CD14-positive monocyte (primary cell): ENCODE measurements around the gene CBY1. TPM values are rescaled to one million over a fixed set of nuclear protein-coding genes. Genes with fewer than 3 reads are reported as not detected.

ENCODE experiments used
- DNase-seq, 3 donors: peaks; one replicate each; pipeline ENCODE4 v3.0.0-alpha.2; 2011 to 2022
- H2AFZ ChIP-seq: 2 replicates; pipeline ENCODE4 v1.6.0; 2012; ENCODE audit warnings: mild to moderate bottlenecking, low read depth, low read length, inconsistent platforms; ENCODE audit not compliant: insufficient read depth, poor library complexity, severe bottlenecking
- H3K27ac ChIP-seq, 2 donors: 1 replicate in 1 of 2; 2 replicates in 1 of 2; pipeline ENCODE4 v1.5.1; 2012 to 2013; ENCODE audit warnings: low read length in 2 of 2, control low read depth in 1 of 2, inconsistent platforms in 1 of 2, low read depth in 1 of 2, mild to moderate bottlenecking in 1 of 2
- H3K27me3 ChIP-seq, 2 donors: one replicate each; pipeline versions ENCODE4 v1.6.0 to v1.6.1; 2011 to 2013; ENCODE audit warnings: low read length in 2 of 2; ENCODE audit not compliant: control insufficient read depth in 2 of 2, insufficient read depth in 2 of 2
- H3K36me3 ChIP-seq, 2 donors: replicated peaks in 1 of 2; 1 replicate in 1 of 2; 2 replicates in 1 of 2; pipeline versions ENCODE4 v1.5.1 to v1.6.1; 2012 to 2013; ENCODE audit warnings: low read length in 2 of 2, control low read depth in 1 of 2, inconsistent platforms in 1 of 2, mild to moderate bottlenecking in 1 of 2; ENCODE audit not compliant: insufficient read depth in 2 of 2, control insufficient read depth in 1 of 2
- H3K4me1 ChIP-seq, 2 donors: 1 replicate in 1 of 2; 2 replicates in 1 of 2; pipeline versions ENCODE4 v1.5.1 to v1.6.1; 2012 to 2013; ENCODE audit warnings: low read length in 2 of 2, control low read depth in 1 of 2, inconsistent platforms in 1 of 2, mild to moderate bottlenecking in 1 of 2, moderate library complexity in 1 of 2; ENCODE audit not compliant: insufficient read depth in 2 of 2, control insufficient read depth in 1 of 2
- H3K4me2 ChIP-seq: replicated peaks from 2 replicates; pipeline ENCODE3; 2012; ENCODE audit warnings: low read length, moderate library complexity, mild to moderate bottlenecking; ENCODE audit not compliant: poor library complexity, severe bottlenecking; ENCODE audit errors: extremely low read depth
- H3K4me3 ChIP-seq, 3 experiments: fragments of 200-600 bp in 1 of 3; sonication (generic) in 1 of 3; replicated peaks in 1 of 3; 1 replicate in 2 of 3; 2 replicates in 1 of 3; pipeline ENCODE4 v1.5.1; 2011 to 2013; ENCODE audit warnings: low read length in 3 of 3, mild to moderate bottlenecking in 3 of 3, control low read depth in 2 of 3, low read depth in 2 of 3, inconsistent platforms in 1 of 3, moderate library complexity in 1 of 3
- H3K79me2 ChIP-seq: 2 replicates; pipeline ENCODE4 v1.6.0; 2012; ENCODE audit warnings: mild to moderate bottlenecking, control low read depth, inconsistent platforms, low read length, moderate library complexity; ENCODE audit not compliant: insufficient read depth
- H3K9ac ChIP-seq: 2 replicates; pipeline ENCODE4 v1.6.0; 2017; ENCODE audit warnings: low read length, mild to moderate bottlenecking; ENCODE audit not compliant: insufficient read depth, poor library complexity, severe bottlenecking
- H3K9me3 ChIP-seq, 2 donors: replicated peaks in 1 of 2; 1 replicate in 1 of 2; 2 replicates in 1 of 2; pipeline versions ENCODE4 v1.5.1 to v1.6.1; 2012 to 2013; ENCODE audit warnings: low read length in 2 of 2, control low read depth in 1 of 2; ENCODE audit not compliant: control insufficient read depth in 1 of 2, insufficient read depth in 1 of 2
- H4K20me1 ChIP-seq: 2 replicates; pipeline ENCODE4 v1.6.0; 2012; ENCODE audit warnings: mild to moderate bottlenecking, low read length, control low read depth, moderate library complexity; ENCODE audit not compliant: insufficient read depth
- H3K27ac Mint-ChIP-seq, 7 donors: one replicate each; pipeline ENCODE4 v1.8.0; 2020; ENCODE audit warnings: mild to moderate bottlenecking in 7 of 7, mixed read lengths in 7 of 7, moderate library complexity in 6 of 7, inconsistent platforms in 2 of 7
- H3K27me3 Mint-ChIP-seq, 3 donors: one replicate each; pipeline ENCODE4 v1.8.0; 2021 to 2022; ENCODE audit warnings: low read depth in 3 of 3, mild to moderate bottlenecking in 3 of 3, mixed read lengths in 3 of 3, moderate library complexity in 3 of 3, inconsistent platforms in 1 of 3
- H3K36me3 Mint-ChIP-seq, 2 donors: one replicate each; pipeline ENCODE4 v1.8.0; 2020; ENCODE audit warnings: mixed read lengths in 2 of 2, inconsistent platforms in 1 of 2, mild to moderate bottlenecking in 1 of 2
- H3K4me1 Mint-ChIP-seq: one replicate; pipeline ENCODE4 v1.8.0; 2020; ENCODE audit warnings: mild to moderate bottlenecking, mixed read lengths
- H3K4me3 Mint-ChIP-seq, 2 donors: one replicate each; pipeline ENCODE4 v1.8.0; 2020; ENCODE audit warnings: mild to moderate bottlenecking in 2 of 2, mixed read lengths in 2 of 2, moderate library complexity in 1 of 2
- H3K9me3 Mint-ChIP-seq, 7 donors: one replicate each; pipeline ENCODE4 v1.8.0; 2020 to 2022; ENCODE audit warnings: mixed read lengths in 7 of 7, mild to moderate bottlenecking in 6 of 7, moderate library complexity in 6 of 7, inconsistent platforms in 2 of 7
- CTCF ChIP-seq: fragments of 200-600 bp; IDR thresholded peaks from one replicate; pipeline ENCODE4 v1.8.0; 2022; ENCODE audit warnings: antibody characterized with exemption, mild to moderate bottlenecking
- WGBS: methylation state at CpG from one replicate; pipeline ENCODE4 v1.1.5; 2013; ENCODE audit warnings: missing lambda C conversion rate; ENCODE audit not compliant: insufficient coverage; 5-methylcytosine and 5-hydroxymethylcytosine counted together
- intact Hi-C, 2 donors: fragments of 100-400 bp; cut with micrococcal nuclease; formaldehyde crosslinking; loops; one replicate each; pipeline versions ENCODE4 v1.15.0 to v1.15.1; 2023
- polyA plus RNA-seq, 3 donors: library from polyadenylated mRNA; depleted of rRNA in 1 of 3; unstranded in 2 of 3; stranded (reverse) in 1 of 3; fragments of 300-500 nt in 2 of 3; fragments of >200 nt in 1 of 3; fragmentation: Illumina TruSeq in 2 of 3; gene quantifications; 1 replicate in 2 of 3; 2 replicates in 1 of 3; pipeline ENCODE4 v1.2.3, GENCODE V29; 2012 to 2021

Gene CBY1
- polyA plus RNA-seq, 3 donors: 1.1 to 4.1 (median 1.7) TPM

GRCh38 chr22:38719196-38719595 is 62.8 kb downstream of the CBY1 start:
- 98% methylated on average over 6 of the region's 6 CpGs for WGBS
- H3K4me2 ChIP-seq: no peak overlapping the region

GRCh38 chr22:38720350-38720749 is 63.9 kb downstream of the CBY1 start:
- Histone ChIP-seq H3K27ac (no peak overlapping the region), H3K4me3 (no peak overlapping the region), H4K20me1 (peaks cover 60% of the 10 kb centered on the region), H3K27me3 (no peaks in the 10 kb centered on the region), H3K79me2 (peaks cover 14% of the 10 kb centered on the region), H2AFZ (no peak overlapping the region), H3K36me3 (peaks cover 79 to 96% of the 10 kb centered on the region in 2 donors), H3K9me3 (no peaks in the 10 kb centered on the region), H3K9ac (no peak overlapping the region), H3K4me1 (no peaks in the 10 kb centered on the region), H3K4me2 (no peak overlapping the region)
- intact Hi-C loops: no loop called here
- no peak for TF ChIP-seq CTCF
- H3K4me1 Mint-ChIP-seq: peaks cover 1% of the 10 kb centered on the region
- no peak overlapping the region for H3K27ac Mint-ChIP-seq
- H3K27me3 Mint-ChIP-seq: no peaks in the 10 kb centered on the region
- H3K4me3 Mint-ChIP-seq: no peak overlapping the region
- H3K36me3 Mint-ChIP-seq: peaks cover 76 to 95% of the 10 kb centered on the region in 2 donors
- peaks cover 0 to 2% (median 0%) of the 10 kb centered on the region in 7 donors for H3K9me3 Mint-ChIP-seq
- WGBS: 100% methylated on average over 1 of the region's 3 CpGs
- DNase-seq: no peak

More at GRCh38 chr22:38719196-38719595, 62.8 kb downstream of the CBY1 start:
- Mint-ChIP-seq H3K9me3 (peaks cover 0 to 2% (median 0%) of the 10 kb centered on the region in 7 donors), H3K27ac (no peak overlapping the region), H3K4me3 (no peak overlapping the region), H3K27me3 (no peaks in the 10 kb centered on the region), H3K36me3 (peaks cover 65 to 92% of the 10 kb centered on the region in 2 donors), H3K4me1 (peaks cover 11% of the 10 kb centered on the region)
- no peaks in the 10 kb centered on the region for H3K4me1 ChIP-seq
- H2AFZ ChIP-seq: no peak overlapping the region
- H4K20me1 ChIP-seq: peaks cover 65% of the 10 kb centered on the region
- peaks cover 26% of the 10 kb centered on the region for H3K79me2 ChIP-seq
- DNase-seq: no peak
- H3K36me3 ChIP-seq: peaks cover 70 to 93% of the 10 kb centered on the region in 2 donors
- H3K27ac ChIP-seq: no peak overlapping the region
- intact Hi-C loops: no loop called here
- H3K9me3 ChIP-seq: no peaks in the 10 kb centered on the region
- H3K4me3 ChIP-seq: no peak overlapping the region
- H3K9ac ChIP-seq: no peak overlapping the region
- no peak for TF ChIP-seq CTCF
- no peaks in the 10 kb centered on the region for H3K27me3 ChIP-seq
